ENCODE data around the gene FAM228A.

FAM228A gene

DNA sequence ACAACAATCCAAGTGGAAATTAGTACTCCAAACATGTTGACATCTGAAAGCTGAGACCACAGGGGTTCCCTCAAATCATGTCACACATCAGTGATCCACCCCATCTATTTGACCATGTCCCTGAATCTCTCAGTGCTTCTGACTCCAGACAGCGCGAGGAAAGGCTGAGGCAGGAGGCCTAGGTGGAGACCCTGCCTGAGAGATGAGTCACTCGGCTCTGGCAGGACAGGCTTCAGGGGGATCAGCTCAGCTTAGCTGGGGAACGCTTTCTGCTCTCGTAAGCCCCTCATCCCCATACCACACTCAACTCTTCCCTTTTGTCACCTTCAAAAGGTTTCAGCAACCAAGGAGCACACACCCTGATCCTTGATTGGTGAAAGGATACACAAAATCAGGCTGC lies 5.8 kb upstream of the FAM228A start:
- no peak overlapping the region for H3K4me3 ChIP-seq (ENCODE audit: low read depth, low read length)
- in situ Hi-C loops (cut with HindIII; ENCODE audit: low sequenced_read_pairs): no loop called here
- no peak for DNase-seq (ENCODE audit: low read depth, low spot score)
- TF ChIP-seq CTCF (IDR thresholded peaks at IDR 0.05; ENCODE audit: low read depth, low read length): no peak

- no peak overlapping the region for H3K4me3 ChIP-seq (ENCODE audit: low read depth, low read length)
- no peak for DNase-seq (ENCODE audit: low read depth, low spot score)
- TF ChIP-seq CTCF (IDR thresholded peaks at IDR 0.05; ENCODE audit: low read depth, low read length): no peak
- in situ Hi-C loops (cut with HindIII; ENCODE audit: low sequenced_read_pairs): no loop called here
Observed at GRCh38 chr2:24175631-24176187, 856 bp downstream of the FAM228A start.

DNA sequence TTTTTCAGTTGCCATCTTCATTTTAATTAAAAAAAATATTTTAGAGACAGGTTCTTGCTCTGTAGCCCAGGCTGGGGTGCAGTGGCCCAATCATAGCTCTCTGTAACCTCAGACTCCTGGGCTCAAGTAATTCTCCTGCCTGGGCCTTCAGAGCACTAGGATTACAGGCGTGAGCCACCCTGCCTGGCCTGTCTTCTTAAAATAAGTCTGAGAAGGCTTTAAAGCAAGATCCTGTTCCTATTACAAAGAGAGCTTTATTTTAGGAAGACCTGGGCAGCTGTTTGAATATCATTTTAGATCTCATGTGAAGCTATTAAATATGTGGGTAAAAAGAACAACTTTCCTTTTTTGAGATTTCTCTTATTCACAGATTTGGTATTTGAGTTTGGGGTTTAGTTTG lies 1.5 kb downstream of the FAM228A start:
- no peak overlapping the region for H3K4me3 ChIP-seq (ENCODE audit: low read depth, low read length)
- DNase-seq (ENCODE audit: low read depth, low spot score): no peak
- in situ Hi-C loops (cut with HindIII; ENCODE audit: low sequenced_read_pairs): no loop called here
- TF ChIP-seq CTCF (IDR thresholded peaks at IDR 0.05; ENCODE audit: low read depth, low read length): no peak

- DNase-seq (ENCODE audit: low read depth, low spot score): no peak
- no peak for TF ChIP-seq CTCF (IDR thresholded peaks at IDR 0.05; ENCODE audit: low read depth, low read length)
- no peak overlapping the region for H3K4me3 ChIP-seq (ENCODE audit: low read depth, low read length)
- in situ Hi-C loops (cut with HindIII; ENCODE audit: low sequenced_read_pairs): no loop called here
Observed at GRCh38 chr2:24179683-24180082, 4.8 kb downstream of the FAM228A start.

- H3K4me3 ChIP-seq (ENCODE audit: low read depth, low read length): no peak overlapping the region
- TF ChIP-seq CTCF (IDR thresholded peaks at IDR 0.05; ENCODE audit: low read depth, low read length): no peak
- in situ Hi-C loops (cut with HindIII; ENCODE audit: low sequenced_read_pairs): no loop called here
Observed at GRCh38 chr2:24181849-24182248, 7.0 kb downstream of the FAM228A start.

GRCh38 chr2:24182507-24182906 lies 7.7 kb downstream of the FAM228A start:
- no peak overlapping the region for H3K4me3 ChIP-seq (ENCODE audit: low read depth, low read length)
- no peak for DNase-seq (ENCODE audit: low read depth, low spot score)
- TF ChIP-seq CTCF (IDR thresholded peaks at IDR 0.05; ENCODE audit: low read depth, low read length): no peak
- in situ Hi-C loops (cut with HindIII; ENCODE audit: low sequenced_read_pairs): no loop called here

More at GRCh38 chr2:24181849-24182248, 7.0 kb downstream of the FAM228A start:
- DNase-seq (ENCODE audit: low read depth, low spot score): no peak

Data from astrocyte of the spinal cord (primary cell).